H1 (cell line): ENCODE results near the gene SFXN1. TPM values are rescaled to one million over a fixed set of nuclear protein-coding genes. Genes with fewer than 3 reads are reported as not detected.

Experiments used
- CTCF ChIA-PET: fragments of 300-600 bp; sonication (Branson Sonifier 250); formaldehyde crosslinking; loops from one replicate; lab custom pipeline; 2021; ENCODE audit not compliant: partially characterized antibody; lab: Charles Lee
- POLR2A ChIA-PET: fragments of 300-600 bp; sonication (Branson Sonifier 250); formaldehyde crosslinking; loops from one replicate; lab custom pipeline; 2021; ENCODE audit warnings: inconsistent platforms; ENCODE audit not compliant: partially characterized antibody; lab: Charles Lee
- DNase-seq, 2 experiments: peaks; one replicate each; pipeline versions ENCODE4 v3.0.0 to v3.0.0-alpha.2; 2010 to 2022; ENCODE audit warnings: low spot score in 2 of 2, low read depth in 1 of 2, mixed read lengths in 1 of 2
- FAIRE-seq: peaks from 2 replicates; lab custom pipeline; 2011; peaks lifted over from hg19 to GRCh38; lab: Jason Lieb, UNC
- H2AFZ ChIP-seq: 2 replicates; pipeline ENCODE4 v1.8.1; 2012; ENCODE audit warnings: low read length, inconsistent platforms
- H2AK5ac ChIP-seq: 2 replicates; pipeline ENCODE4 v1.6.1; 2013; ENCODE audit warnings: low read depth, low read length
- H2BK120ac ChIP-seq: replicated peaks from 2 replicates; pipeline ENCODE3; 2013; ENCODE audit warnings: low read depth, low read length, inconsistent platforms
- H2BK12ac ChIP-seq: 2 replicates; pipeline ENCODE4 v1.6.1; 2013; ENCODE audit warnings: low read depth, low read length
- H2BK15ac ChIP-seq: 2 replicates; pipeline ENCODE4 v1.6.1; 2013; ENCODE audit warnings: low read length
- H2BK20ac ChIP-seq: 2 replicates; pipeline ENCODE4 v1.6.1; 2013; ENCODE audit warnings: low read length
- H2BK5ac ChIP-seq: 2 replicates; pipeline ENCODE4 v1.6.1; 2013; ENCODE audit warnings: low read depth, low read length
- H3K14ac ChIP-seq: 2 replicates; pipeline ENCODE4 v1.6.1; 2013; ENCODE audit warnings: inconsistent platforms; ENCODE audit not compliant: insufficient read length
- H3K18ac ChIP-seq: 2 replicates; pipeline ENCODE4 v1.6.1; 2013; ENCODE audit warnings: low read length; ENCODE audit errors: extremely low read depth
- H3K23ac ChIP-seq: 2 replicates; pipeline ENCODE4 v1.6.1; 2013; ENCODE audit warnings: inconsistent platforms; ENCODE audit not compliant: insufficient read length
- H3K23me2 ChIP-seq: 2 replicates; pipeline ENCODE4 v1.6.1; 2013; ENCODE audit warnings: low read depth, low read length
- H3K27ac ChIP-seq: 2 replicates; pipeline ENCODE4 v1.6.1; 2011; ENCODE audit warnings: low read depth, low read length, inconsistent platforms
- H3K27me3 ChIP-seq, 4 experiments: replicated peaks in 1 of 4; 1 replicate in 1 of 4; 2 replicates in 3 of 4; pipeline versions ENCODE4 v1.6.1 to v1.8.1; 2011 to 2013; ENCODE audit warnings: low read length in 3 of 4, mild to moderate bottlenecking in 3 of 4, inconsistent platforms in 2 of 4, mixed read lengths in 2 of 4, moderate library complexity in 1 of 4; ENCODE audit not compliant: control insufficient read depth in 3 of 4, insufficient read depth in 3 of 4; ENCODE audit errors: extremely low read depth in 1 of 4
- H3K36me3 ChIP-seq, 4 experiments: 2 replicates each; pipeline versions ENCODE4 v1.6.1 to v1.8.1; 2011 to 2013; ENCODE audit warnings: mild to moderate bottlenecking in 4 of 4, low read length in 3 of 4, moderate library complexity in 2 of 4, control low read depth in 1 of 4, inconsistent platforms in 1 of 4; ENCODE audit not compliant: insufficient read depth in 4 of 4, control insufficient read depth in 2 of 4
- H3K4ac ChIP-seq: replicated peaks from 2 replicates; pipeline ENCODE3; 2013; ENCODE audit warnings: low read length, low read depth, mixed read lengths, inconsistent platforms; ENCODE audit not compliant: insufficient read length
- H3K4me1 ChIP-seq, 4 experiments: replicated peaks in 1 of 4; 1 replicate in 1 of 4; 2 replicates in 3 of 4; pipeline versions ENCODE4 v1.6.1 to v1.8.1; 2011 to 2013; ENCODE audit warnings: low read length in 3 of 4, inconsistent platforms in 2 of 4, mixed read lengths in 1 of 4; ENCODE audit not compliant: insufficient read depth in 4 of 4, control insufficient read depth in 3 of 4
- H3K4me2 ChIP-seq, 2 experiments: 2 replicates each; pipeline versions ENCODE4 v1.6.1 to v1.8.1; 2011 to 2013; ENCODE audit warnings: low read depth in 2 of 2, low read length in 2 of 2, control low read depth in 1 of 2, inconsistent platforms in 1 of 2, mild to moderate bottlenecking in 1 of 2; ENCODE audit not compliant: insufficient read depth in 1 of 2
- H3K4me3 ChIP-seq, 4 experiments: fragments of 200-600, 300-600 bp in 1 of 4; sonication (generic), shearing (Covaris generic), sonication (Bioruptor Twin) in 1 of 4; 2 replicates each; pipeline versions ENCODE4 v1.5.1 to v1.8.1; 2011 to 2016; ENCODE audit warnings: low read length in 4 of 4, low read depth in 3 of 4, control low read depth in 2 of 4, inconsistent platforms in 2 of 4, mild to moderate bottlenecking in 2 of 4, mixed read lengths in 1 of 4, moderate library complexity in 1 of 4; ENCODE audit not compliant: insufficient read depth in 2 of 4; ENCODE audit errors: extremely low read depth in 1 of 4
- H3K56ac ChIP-seq: replicated peaks from 2 replicates; pipeline ENCODE3; 2013; ENCODE audit warnings: low read depth, mild to moderate bottlenecking, mixed read lengths, low read length, inconsistent platforms; ENCODE audit not compliant: insufficient read length
- H3K79me1 ChIP-seq: 2 replicates; pipeline ENCODE4 v1.6.1; 2013; ENCODE audit warnings: low read depth, low read length, control low read depth
- H3K79me2 ChIP-seq, 2 experiments: 2 replicates each; pipeline versions ENCODE4 v1.6.1 to v1.8.1; 2012 to 2013; ENCODE audit warnings: low read length in 2 of 2, mild to moderate bottlenecking in 2 of 2, inconsistent platforms in 1 of 2; ENCODE audit not compliant: insufficient read depth in 2 of 2, control insufficient read depth in 1 of 2
- H3K9ac ChIP-seq, 4 experiments: replicated peaks in 1 of 4; 1 replicate in 1 of 4; 2 replicates in 3 of 4; pipeline versions ENCODE4 v1.6.1 to v1.8.1; 2011 to 2013; ENCODE audit warnings: low read depth in 3 of 4, low read length in 3 of 4, control low read depth in 2 of 4, mild to moderate bottlenecking in 2 of 4, moderate library complexity in 2 of 4, inconsistent platforms in 1 of 4; ENCODE audit errors: extremely low read depth in 1 of 4
- H3K9me3 ChIP-seq, 2 experiments: 2 replicates each; pipeline versions ENCODE4 v1.6.1 to v1.8.1; 2012 to 2013; ENCODE audit warnings: mild to moderate bottlenecking in 2 of 2, moderate library complexity in 2 of 2, control low read depth in 1 of 2, inconsistent platforms in 1 of 2, low read depth in 1 of 2, low read length in 1 of 2, mixed read lengths in 1 of 2; ENCODE audit not compliant: insufficient read depth in 2 of 2
- H4K20me1 ChIP-seq, 2 experiments: replicated peaks in 1 of 2; 2 replicates each; pipeline versions ENCODE3 to v1.8.1; 2011 to 2013; ENCODE audit warnings: inconsistent platforms in 2 of 2, low read length in 2 of 2, mild to moderate bottlenecking in 1 of 2; ENCODE audit not compliant: insufficient read depth in 2 of 2, control insufficient read depth in 1 of 2
- H4K5ac ChIP-seq: 2 replicates; pipeline ENCODE4 v1.6.1; 2013; ENCODE audit warnings: low read length, low read depth, mixed read lengths, inconsistent platforms; ENCODE audit not compliant: insufficient read length
- H4K8ac ChIP-seq: 2 replicates; pipeline ENCODE4 v1.8.0; 2013; ENCODE audit warnings: mild to moderate bottlenecking, moderate library complexity, low read length, inconsistent platforms; ENCODE audit not compliant: insufficient read depth; ENCODE audit errors: extremely low read depth
- H4K91ac ChIP-seq: replicated peaks from 2 replicates; pipeline ENCODE3; 2013; ENCODE audit warnings: low read length, mixed read lengths, inconsistent platforms; ENCODE audit not compliant: insufficient read length
- GABPA ChIP-seq: IDR thresholded peaks from 2 replicates; pipeline ENCODE4 v1.6.1; 2011; ENCODE audit warnings: mild to moderate bottlenecking, low read length, moderate library complexity, borderline replicate concordance; ENCODE audit not compliant: insufficient read depth
- WGBS, 2 experiments: shearing (Covaris generic) in 1 of 2; methylation state at CpG; one replicate each; pipeline versions ENCODE4 v1.1.6 to v1.1.7; 2013 to 2015; ENCODE audit warnings: low lambda C conversion rate in 2 of 2, mixed read lengths in 2 of 2, inconsistent platforms in 1 of 2, low coverage in 1 of 2, missing lambda C conversion rate in 1 of 2; ENCODE audit not compliant: insufficient replicate concordance in 2 of 2, insufficient coverage in 1 of 2, insufficient read length in 1 of 2; ENCODE audit errors: extremely low coverage in 1 of 2, missing lambda C conversion rate in 1 of 2; 5-methylcytosine and 5-hydroxymethylcytosine counted together
- polyA plus RNA-seq, 7 experiments: library from polyadenylated mRNA; depleted of rRNA in 3 of 7; stranded (reverse) in 5 of 7; unstranded in 2 of 7; fragments of >200 nt in 5 of 7; fragments of 200-250 nt in 2 of 7; gene quantifications; 1 replicate in 5 of 7; 2 replicates in 1 of 7; 4 replicates in 1 of 7; pipeline versions ENCODE4 v1.2.1 to v1.2.3, GENCODE V29; 2011 to 2013; ENCODE audit warnings: missing spikeins in 2 of 7, mixed read lengths in 2 of 7
- total RNA-seq: library from RNA; stranded (reverse); fragmentation: NEBNext Ultra II Directional; extraction: Animal tissue kit (Norgen Biotek cat#: 25700); gene quantifications from 2 replicates; pipeline ENCODE4 v1.2.1, GENCODE V29; 2021
- TF ChIP-seq, protein P1 (sequence below): IDR thresholded peaks from 2 replicates; pipeline ENCODE4 v1.6.1; 2012; ENCODE audit warnings: inconsistent platforms

Gene SFXN1
- total and polyA plus RNA-seq, 2 of the 8 experiments (the other 6 are each of a cell fraction or from before 2014, with no cell fraction given) = 72.7 to 97.6 TPM

GRCh38 chr5:175444905-175445456 is 33.4 kb upstream of the SFXN1 start:
- POLR2A ChIA-PET = no interaction called here
- Histone ChIP-seq H2BK15ac (no peak overlapping the region), H3K79me2 (no peaks in the 10 kb centered on the region), H3K9ac (no peak overlapping the region), H2AK5ac (no peak overlapping the region), H3K23ac (no peak overlapping the region), H2BK120ac (no peak overlapping the region), H4K91ac (no peak overlapping the region), H3K23me2 (peaks cover 9% of the 10 kb centered on the region; the same call in 1 of the 2 replicates), H3K27me3 (peaks cover 11 to 42% (median 38%) of the 10 kb centered on the region in 4 experiments), H3K27ac (no peak overlapping the region), H2BK5ac (no peak overlapping the region), H4K5ac (no peak overlapping the region), H3K79me1 (no peaks in the 10 kb centered on the region), H3K18ac (peak overlapping the region; percentile 49; the same call in 1 of the 2 replicates), H4K20me1 (no peaks in the 10 kb centered on the region), H3K4ac (no peak overlapping the region), H2AFZ (0 out of 2 replicates have a peak overlapping the region, but pooled peaks have one; percentile 47), H3K14ac (no peak overlapping the region), H3K4me1 (peaks cover 3 to 12% (median 8%) of the 10 kb centered on the region in 4 experiments; a peak in 6 of 7 replicates), H3K4me2 (peak overlapping the region; percentile 46 to 92), H4K8ac (peak overlapping the region; percentile 53), H3K36me3 (no peaks in the 10 kb centered on the region), H3K9me3 (no peaks in the 10 kb centered on the region), H3K56ac (no peak overlapping the region), H3K4me3 (peak overlapping the region; percentile 17 to 67 (median 30); a peak in 7 of 8 replicates), H2BK20ac (0 out of 2 replicates have a peak overlapping the region, but pooled peaks have one; percentile 48), H2BK12ac (peak overlapping the region; percentile 78; the same call in 1 of the 2 replicates)
- CTCF ChIA-PET = interaction anchor here (0.7 to 3.3 kb wide), 12 partner anchors 13 to 507 kb away, joined by 3 to 22 read pairs (median 5); no protein-coding TSS in a partner anchor
- TF ChIP-seq, protein P1, sequence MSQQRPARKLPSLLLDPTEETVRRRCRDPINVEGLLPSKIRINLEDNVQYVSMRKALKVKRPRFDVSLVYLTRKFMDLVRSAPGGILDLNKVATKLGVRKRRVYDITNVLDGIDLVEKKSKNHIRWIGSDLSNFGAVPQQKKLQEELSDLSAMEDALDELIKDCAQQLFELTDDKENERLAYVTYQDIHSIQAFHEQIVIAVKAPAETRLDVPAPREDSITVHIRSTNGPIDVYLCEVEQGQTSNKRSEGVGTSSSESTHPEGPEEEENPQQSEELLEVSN = peak; percentile 26; the same call in 1 of the 2 replicates
- TF ChIP-seq GABPA = no peak
- 31% methylated on average over 35 of the region's 37 CpGs; no CpG with 5 or more reads in 1 of the 2 experiments for WGBS, 2 experiments
- FAIRE-seq (no peak), DNase-seq (no peak)
